ENCODE results near the gene INHBE.
A peak's percentile ranks its signal among the peaks of the same experiment; 100 is the strongest.
"Not testable (repeated sequence)": the region's sequence is repeated elsewhere in the genome, so short reads cannot be mapped to it uniquely, and the experiment has no call there.

INHBE gene

DNA sequence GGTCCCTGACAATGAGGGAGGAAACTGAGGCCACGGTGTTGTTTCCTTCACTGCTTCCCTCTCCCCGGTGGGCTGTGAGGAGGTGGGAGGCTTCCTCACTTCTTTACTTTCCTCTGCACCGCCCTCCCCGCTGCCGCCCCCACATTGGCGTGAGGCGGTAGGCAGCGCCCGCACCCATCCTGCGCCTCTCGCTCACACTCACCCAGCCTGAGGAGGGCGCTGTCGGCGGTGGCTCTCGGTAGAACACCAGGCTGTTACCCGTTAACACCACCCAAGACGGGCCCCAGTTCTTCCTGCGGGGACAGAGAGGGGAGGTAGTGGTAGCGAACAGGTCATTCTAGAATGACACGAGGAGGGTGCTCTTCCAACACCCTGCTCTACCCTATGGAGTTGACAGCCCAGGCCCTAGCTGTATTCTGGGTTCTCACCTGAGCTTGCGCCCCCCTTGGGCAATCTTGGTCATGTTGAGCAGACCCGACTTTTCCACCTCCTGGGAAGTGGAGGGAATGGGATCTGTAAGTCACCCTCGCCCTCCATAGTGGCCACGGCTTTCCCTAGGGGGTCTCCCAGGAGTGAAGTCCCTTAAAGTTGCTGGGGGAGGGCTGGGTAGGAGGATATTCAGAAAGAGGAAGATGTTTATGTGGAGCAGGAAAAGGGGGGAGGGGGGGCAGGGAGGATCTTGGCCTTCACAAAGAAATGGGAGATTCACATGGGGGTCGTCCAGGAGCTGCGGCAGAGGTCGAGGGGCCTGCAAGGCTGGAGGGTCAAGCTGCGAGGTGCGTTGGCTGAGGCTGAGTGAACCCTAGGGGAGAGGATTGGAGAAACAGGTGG, 21.3 kb downstream of the INHBE start:
- no peak for DNase-seq (ENCODE audit: low read depth in 2 of 2)

DNA sequence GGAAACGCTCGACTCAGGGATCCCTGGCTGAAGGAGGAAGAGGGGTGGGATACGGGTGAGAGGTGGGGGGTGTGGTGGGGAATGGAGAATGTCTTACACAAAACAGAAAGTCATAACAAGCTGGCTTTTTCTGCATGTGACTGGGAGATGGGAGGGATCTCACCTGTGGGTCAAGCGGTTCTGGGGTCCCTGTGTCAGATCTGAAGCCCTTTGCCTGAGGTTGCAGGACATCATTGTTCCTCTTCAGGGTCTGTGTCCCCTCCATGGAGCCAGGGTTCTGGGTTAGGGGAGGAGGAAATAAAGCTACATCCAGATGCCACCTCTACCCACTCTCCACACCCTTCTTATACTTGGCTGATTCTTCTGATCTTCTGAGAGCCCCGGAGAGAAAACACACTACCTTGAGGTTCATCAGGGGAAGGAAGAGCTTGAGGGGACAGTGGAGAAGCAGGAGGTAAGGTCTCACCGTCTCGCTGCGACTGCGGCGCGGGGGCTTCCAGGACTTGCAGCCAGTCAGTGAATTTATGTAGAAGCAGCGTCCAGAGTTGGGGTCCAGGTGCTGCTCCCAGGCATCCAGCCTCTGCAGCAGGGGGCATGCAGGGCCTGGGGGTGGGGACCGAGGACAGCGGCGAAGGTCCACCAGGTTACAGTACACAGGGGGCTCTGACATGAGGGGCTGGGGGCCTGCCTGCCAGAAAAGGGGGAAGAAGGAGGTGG, 22.0 kb downstream of the INHBE start:
- no peak for DNase-seq (ENCODE audit: low read depth in 2 of 2)

DNA sequence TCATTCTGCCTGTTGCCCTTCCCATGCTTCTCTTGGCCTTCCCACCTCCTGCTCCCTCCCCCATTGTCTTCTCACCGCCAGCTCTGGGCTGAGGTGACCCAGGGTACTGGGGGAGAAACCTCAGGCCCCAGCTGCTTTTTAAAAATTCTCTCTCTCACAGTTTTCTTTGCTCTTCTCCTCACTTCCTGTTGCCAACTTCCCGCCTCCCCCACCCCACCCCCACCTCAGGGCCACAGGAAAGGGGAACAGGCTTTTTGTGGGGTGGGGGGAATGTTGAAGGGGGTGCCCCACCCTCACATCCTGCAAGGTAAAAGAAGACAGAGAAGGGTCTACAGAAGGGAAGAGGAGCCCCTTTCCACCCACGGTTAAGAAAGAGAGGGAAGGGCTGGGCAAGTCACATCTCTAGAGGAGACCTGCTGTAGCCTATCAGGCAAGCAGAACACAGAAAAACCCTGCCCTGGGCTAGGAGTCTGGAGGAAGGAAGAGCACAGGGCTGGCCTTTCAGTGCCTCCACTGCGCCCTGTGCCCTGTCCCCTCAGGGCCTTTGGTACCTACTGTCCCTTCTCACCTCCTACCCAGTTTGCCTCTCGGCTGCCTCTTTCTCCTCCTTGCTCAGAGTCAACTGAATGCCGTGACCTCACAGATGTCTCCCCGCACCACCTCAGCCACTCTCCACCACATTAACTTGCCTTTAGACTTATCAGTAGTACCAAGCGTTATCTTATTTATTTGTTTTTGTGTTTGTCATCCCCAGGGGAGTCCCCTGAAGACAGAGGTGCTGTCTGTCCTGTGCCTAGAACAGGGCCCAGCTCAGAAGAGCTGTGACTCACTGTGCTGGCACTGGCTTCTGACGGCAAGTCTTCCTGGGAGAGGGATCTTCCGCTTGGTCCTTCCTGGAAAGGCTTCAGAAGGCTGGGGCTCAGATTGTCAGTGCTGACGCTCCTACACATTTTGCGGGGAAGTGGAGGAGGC, 22.9 kb downstream of the INHBE start:
- no peak for DNase-seq (ENCODE audit: low read depth in 2 of 2)

DNA sequence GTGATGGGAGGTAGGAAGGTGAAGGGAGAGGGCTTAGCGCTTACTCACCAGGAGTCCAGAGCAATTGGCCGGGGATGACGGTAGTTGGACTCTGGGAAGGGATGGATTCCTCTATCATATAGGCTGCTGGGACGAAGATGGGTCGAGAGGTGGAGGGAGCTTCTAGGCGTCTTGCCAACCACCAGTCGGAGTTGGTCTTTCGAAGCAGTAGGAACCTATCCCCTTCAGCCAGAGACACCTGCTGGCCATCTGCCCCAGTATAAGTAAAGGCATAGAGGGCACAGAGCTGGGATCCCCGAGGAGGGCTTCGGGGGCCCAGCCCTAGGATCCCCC, 23.9 kb downstream of the INHBE start:
- DNase-seq (ENCODE audit: low read depth in 2 of 2) = no peak

DNA sequence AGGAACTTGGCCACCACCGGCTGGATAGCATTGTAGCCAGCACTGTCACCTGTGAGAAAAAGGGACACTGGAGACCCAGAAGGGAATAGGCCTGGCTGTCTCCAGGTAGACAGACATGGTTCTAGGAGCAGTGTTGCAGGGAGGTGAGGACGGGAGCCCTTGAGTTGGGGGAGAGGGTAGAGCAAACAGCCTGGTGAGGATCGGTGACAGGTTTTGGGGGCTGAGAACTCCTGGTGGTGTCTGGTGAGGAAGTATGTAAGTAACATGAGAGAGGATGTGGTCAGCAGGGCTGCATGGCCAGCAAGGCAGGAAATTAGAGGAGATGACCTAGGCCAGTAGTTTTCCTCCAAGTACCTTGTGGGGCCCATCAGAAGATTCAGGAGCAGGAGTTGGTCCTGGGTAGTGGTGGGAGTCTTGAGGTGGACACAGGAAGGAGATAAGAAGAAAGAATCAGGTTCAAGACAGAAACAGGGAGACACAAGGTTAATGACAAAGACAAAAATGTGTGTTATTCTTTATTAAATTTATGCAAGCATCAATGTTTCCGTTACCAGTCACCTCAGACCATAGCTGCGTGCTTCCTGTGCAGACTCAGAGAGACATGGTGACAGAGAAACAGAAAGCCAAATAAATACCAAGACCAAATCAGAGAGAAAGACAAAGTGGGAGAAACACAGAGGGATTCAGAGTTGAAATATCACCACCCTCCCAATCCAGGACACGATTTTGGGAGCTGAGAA, 24.4 kb downstream of the INHBE start, which contains the start of gene ARHGAP9:
Gene ARHGAP9 (minus strand): TSS at position 491 of the 740 bp plus-strand sequence. CDS start 460 bp downstream, at position 31.
- no peak for DNase-seq (ENCODE audit: low read depth in 2 of 2)

DNA sequence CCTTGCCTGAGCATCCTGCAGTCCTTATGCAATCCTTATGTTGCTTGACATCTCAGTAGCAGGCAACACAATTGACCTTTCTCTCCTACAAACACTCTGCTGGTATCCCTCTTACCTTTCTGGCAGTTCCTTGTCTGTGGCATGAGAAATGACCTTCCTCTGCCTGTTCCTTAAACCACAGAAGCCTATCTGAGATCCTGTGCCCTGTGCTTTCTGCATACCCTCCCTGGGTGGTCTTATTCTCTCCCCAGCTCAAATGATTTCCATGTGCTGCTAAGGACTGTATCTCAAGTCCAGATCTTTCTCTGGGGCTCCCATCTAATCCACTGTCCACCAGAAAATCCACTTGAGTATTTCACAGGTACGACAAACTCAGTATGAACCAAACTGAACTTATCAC, 26.6 kb downstream of the INHBE start:
- no peak for DNase-seq (ENCODE audit: low read depth in 2 of 2)

DNA sequence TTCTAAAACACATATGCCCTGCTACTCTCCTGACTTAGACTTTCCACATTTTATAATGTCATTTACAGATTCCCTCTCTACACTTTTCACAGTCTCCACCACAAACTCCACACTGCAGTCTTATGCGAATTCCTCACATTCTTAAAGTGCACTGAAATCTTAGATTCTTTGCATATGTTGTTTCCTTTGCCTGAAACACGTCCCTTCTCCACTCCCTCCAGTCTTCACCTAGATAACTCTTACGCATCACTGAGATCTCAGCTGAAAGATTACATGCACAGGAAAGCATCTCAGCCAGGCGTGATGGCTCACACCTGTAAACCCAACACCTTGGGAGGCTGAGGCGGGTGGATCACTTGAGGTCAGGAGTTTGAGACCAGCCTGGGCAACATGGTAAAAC, 28.4 kb downstream of the INHBE start:
- DNase-seq (ENCODE audit: low read depth in 2 of 2) = no peak

DNA sequence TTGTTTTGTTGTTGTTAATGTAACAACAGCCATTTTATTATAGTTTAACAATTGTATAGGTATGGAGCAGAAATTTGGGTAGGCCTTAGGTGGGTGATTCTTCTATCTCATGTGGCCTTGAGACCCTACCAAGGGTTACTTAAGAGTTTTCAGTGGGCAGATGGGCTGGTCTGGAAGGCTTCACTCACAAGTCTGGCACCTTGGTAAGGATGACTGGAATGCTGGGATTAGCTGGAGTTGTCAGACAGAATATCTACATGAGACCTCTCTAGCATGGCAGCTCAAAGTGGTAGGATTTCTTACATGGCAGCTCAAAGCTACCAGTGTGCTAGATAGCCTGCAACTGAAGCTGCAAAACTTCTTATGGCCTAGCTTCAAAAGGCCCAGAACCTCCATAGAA, 30.6 kb downstream of the INHBE start:
- no peak for DNase-seq (ENCODE audit: low read depth in 2 of 2)

DNA sequence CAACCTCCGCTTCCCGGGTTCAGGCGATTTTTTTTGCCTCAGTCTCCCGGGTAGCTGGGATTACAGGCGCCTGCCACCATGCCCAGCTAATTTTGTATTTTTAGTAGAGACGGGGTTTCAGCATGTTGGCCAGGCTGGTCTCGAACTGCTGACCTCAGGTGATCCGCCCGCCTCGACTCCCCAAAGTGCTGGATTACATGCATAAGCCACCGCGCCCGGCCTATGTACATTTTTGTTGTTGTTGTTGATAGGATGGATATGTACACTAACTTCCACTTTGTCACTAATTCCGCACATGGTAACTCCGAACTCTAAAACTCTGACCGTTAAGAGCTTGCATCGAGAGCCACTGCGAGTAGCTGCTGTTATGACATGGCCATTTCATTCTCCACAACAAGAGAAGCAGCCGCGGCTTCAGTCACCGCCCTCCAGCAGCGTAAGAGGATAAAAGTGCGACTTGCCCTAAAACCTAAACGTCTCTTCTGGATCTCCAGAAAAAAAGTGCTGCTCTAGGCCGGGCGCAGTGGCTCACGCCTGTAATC, 32.0 kb downstream of the INHBE start:
- DNase-seq (ENCODE audit: low read depth in 2 of 2) = no peak

DNA sequence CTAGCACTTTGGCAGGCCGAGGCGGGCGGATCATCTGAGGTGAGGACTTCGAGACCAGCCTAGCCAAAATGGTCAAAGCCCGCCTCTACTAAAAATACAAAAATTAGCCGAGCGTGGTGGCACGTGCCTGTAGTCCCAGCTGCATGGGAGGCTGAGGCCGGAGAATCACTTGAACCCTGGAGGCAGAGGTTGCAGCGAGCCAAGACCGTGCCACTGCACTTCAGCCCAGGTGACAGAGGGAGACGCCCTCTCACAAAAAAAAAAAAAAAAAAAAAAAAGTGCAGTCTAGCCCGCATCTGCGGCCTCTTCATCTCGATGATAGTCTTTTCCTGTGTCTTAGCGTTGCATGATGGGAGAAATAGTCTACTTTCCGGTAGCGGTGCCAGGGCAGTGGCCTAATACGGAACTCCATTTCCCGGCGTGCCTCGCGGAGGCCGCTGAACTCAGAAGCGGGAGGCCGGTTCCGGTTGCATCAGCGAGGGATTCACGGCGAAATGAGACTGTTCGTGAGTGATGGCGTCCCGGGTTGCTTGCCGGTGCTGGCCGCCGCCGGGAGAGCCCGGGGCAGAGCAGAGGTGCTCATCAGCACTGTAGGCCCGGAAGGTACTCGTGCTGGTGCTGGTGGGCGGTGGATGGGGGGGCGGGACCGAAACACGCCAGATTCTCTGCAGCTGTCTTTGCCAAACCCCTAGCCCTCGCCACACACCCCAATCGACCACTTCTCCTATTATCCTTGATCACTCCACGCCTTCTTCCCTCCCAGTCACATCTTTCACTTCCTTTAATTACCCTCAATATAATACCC, 32.7 kb downstream of the INHBE start, which contains the start of gene MARS1:
Gene MARS1 (plus strand): TSS at position 472 of the 805 bp plus-strand sequence. CDS start 23 bp downstream, at position 495.
- peak; percentile 79 to 85 for DNase-seq (ENCODE audit: low read depth in 2 of 2)

DNA sequence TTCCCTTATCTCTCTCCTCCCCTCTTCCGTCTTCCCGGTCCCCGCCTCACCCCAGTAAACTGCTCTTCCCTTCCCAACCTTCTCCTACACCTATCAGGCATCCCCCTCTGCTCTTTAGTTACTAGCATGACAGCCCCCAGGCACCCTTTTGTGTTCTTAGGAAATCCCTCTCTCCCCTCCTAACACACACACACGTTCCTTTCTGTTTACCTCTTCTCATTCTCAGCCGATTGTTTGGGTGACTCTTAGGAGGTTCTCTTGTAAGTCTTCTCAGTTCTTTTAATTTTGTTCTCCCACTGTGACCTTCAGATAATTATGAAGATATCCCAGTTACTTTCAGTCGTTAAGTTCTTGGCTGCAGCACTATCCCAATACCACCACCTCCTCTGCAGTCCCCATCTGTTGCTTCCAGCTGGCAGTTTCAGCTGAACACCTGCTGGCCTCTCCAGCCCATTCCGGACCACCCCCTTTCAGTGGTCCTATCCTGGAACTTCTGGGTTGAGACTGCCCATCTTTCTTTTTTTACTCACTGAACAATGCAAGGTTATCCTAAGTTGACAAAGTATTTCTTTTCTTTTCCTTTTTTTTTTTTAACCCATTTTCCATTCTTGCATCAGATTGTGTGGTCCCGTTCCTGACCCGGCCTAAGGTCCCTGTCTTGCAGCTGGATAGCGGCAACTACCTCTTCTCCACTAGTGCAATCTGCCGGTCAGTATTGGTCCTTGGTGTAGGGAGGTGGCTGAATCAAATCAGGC, 33.5 kb downstream of the INHBE start:
- no peak for DNase-seq (ENCODE audit: low read depth in 2 of 2)

DNA sequence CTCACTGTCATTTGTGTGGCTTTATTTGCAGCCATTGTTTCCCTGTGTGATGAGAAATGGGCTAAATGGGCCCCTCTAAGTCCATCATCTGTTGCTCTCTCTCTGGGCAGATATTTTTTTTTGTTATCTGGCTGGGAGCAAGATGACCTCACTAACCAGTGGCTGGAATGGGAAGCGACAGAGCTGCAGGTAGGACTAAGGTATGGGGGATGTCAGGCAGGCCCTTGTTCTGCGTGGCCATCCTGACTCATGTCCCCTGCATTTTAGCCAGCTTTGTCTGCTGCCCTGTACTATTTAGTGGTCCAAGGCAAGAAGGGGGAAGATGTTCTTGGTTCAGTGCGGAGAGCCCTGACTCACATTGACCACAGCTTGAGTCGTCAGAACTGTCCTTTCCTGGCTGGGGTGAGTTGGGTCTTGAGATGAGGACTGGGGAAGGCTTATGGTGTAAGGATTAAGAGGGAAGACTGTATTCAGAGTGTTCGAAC, 34.1 kb downstream of the INHBE start:
- DNase-seq (ENCODE audit: low read depth in 2 of 2) = no peak

DNA sequence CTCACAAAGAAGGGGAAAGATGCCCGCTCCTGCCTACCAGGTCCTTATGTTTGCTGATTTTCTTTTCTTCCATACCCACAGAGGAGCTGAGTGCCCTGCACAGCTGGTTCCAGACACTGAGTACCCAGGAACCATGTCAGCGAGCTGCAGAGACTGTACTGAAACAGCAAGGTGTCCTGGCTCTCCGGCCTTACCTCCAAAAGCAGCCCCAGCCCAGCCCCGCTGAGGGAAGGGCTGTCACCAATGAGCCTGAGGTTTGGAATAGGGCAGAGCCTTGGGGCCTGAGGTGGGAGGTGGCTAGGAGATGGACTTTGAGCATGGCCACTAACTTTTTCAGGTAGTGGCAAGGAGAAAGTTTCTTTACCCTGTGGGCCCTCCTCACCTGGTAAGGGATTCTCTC, 35.0 kb downstream of the INHBE start:
- DNase-seq (ENCODE audit: low read depth in 2 of 2) = no peak

DNA sequence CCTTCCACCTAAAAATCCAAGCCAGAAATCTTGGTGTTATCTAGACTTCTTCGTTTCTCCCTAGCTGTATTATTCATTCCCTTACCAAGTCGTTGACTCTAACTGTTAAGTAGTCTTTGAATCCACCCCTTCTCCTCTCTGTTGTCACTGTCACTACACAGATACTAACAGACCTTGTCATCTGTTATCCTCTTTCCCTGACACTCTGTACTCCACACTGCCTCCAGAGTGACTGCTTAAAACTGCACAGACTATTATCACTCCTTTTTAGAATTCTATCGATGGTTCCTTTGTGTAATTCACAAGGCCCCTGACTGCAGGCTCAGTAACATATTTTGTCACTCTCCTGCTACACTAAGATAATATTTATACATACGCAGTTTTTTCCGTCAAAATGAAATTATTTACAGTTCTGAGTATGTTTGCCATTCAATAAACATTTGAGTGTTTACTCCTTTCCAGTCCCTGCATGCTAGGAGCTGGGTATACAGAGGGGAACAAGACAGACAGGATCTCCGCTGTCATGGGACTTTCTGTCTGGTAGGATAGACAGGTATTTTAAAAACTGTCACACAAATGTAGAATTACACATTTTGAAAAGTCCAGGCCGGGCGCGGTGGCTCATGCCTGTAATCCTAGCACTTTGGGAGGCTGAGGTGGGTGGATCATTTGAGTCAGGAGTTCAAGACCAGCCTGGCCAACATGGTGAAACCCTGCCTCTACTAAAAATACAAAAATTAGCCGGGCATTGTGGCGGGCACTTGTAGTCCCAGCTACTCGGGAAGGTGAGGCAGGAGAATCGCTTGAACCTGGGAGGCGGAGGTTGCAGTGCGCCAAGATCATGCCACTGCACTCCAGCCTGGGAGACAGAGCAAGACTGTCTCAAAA, 36.5 kb downstream of the INHBE start:
- no peak for DNase-seq (ENCODE audit: low read depth in 2 of 2)

DNA sequence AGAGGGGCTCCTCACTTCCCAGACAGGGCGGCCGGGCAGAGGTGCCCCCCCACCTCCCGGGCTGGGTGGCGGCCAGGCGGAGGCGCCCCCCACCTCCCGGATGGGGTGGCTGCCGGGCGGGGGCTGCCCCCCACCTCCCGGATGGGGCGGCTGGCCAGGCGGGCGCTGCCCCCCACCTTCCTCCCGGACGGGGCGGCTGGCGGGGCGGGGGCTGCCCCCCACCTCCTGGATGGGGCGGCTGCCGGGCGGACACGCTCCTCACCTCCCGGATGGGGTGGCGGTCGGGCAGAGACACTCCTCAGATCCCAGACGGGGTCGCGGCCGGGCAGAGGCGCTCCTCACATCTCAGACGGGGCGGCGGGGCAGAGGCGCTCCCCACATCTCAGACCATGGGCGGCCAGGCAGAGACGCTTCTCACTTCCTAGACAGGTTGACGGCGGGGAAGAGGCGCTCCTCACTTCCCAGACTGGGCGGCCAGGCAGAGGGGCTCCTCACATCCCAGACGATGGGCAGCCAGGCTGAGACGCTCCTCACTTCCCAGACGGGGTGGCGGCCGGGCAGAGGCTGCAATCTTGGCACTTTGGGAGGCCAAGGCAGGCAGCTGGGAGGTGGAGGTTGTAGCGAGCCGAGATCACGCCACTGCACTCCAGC, 40.1 kb downstream of the INHBE start:
- DNase-seq (ENCODE audit: low read depth in 2 of 2) = not testable (repeated sequence)

DNA sequence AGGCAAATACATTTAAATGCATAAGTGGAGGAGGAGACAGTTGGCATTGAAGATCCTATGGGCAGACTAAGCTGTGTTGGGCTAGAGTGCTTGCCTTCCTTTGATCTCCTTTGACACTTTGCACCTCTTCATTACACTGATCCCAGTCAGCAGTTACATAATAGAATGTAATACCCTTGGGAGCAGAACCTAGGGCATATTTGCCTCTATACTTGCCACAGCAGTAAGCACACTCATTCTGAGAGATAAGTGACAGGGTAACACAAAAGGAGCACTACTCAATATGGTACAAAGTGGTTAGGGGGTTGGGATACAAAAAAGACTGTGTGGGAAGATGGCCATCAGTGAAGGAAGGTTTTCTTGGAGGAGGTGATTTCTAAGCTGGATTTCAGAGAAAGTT, 41.7 kb downstream of the INHBE start:
- DNase-seq (ENCODE audit: low read depth in 2 of 2) = no peak
